Prostate gland (tissue), 2 donors: ENCODE measurements around the gene PTK6. TPM values are rescaled to one million over a fixed set of nuclear protein-coding genes. Genes with fewer than 3 reads are reported as not detected.

Source experiments
- DNase-seq: peaks from one replicate; pipeline ENCODE4 v3.0.0-alpha.2; 2019; ENCODE audit warnings: low spot score
- H3K27ac ChIP-seq, 2 donors: fragments of 200-600 bp; sonication (generic); 2 replicates each; pipeline ENCODE4 v1.5.1; 2017 to 2019
- H3K27me3 ChIP-seq: fragments of 200-600 bp; sonication (generic); replicated peaks from 2 replicates; pipeline ENCODE4 v1.5.1; 2019; ENCODE audit not compliant: insufficient read depth
- H3K36me3 ChIP-seq, 2 donors: fragments of 200-600 bp; sonication (generic); 1 replicate in 1 of 2; 2 replicates in 1 of 2; pipeline versions ENCODE4 v1.5.1 to v1.8.1; 2017 to 2019
- H3K4me1 ChIP-seq: fragments of 200-600 bp; sonication (generic); replicated peaks from 2 replicates; pipeline ENCODE4 v1.5.1; 2019
- H3K4me3 ChIP-seq, 2 donors: fragments of 200-600 bp; sonication (generic); 2 replicates each; pipeline ENCODE4 v1.5.1; 2017 to 2019
- H3K9me3 ChIP-seq: fragments of 200-600 bp; sonication (generic); 2 replicates; pipeline ENCODE4 v1.5.1; 2017
- POLR2A ChIP-seq: fragments of 450-650 bp; IDR thresholded peaks from one replicate; pipeline ENCODE4 v1.6.1; 2016; ENCODE audit warnings: antibody characterized with exemption, mild to moderate bottlenecking
- POLR2AphosphoS5 ChIP-seq: sonication (generic); formaldehyde crosslinking; IDR thresholded peaks from one replicate; pipeline ENCODE4 v1.6.1; 2017; ENCODE audit warnings: antibody characterized with exemption
- WGBS: methylation state at CpG from one replicate; pipeline ENCODE4 v1.1.5; 2018; 5-methylcytosine and 5-hydroxymethylcytosine counted together
- intact Hi-C: fragments of 100-400 bp; cut with DNase I; formaldehyde crosslinking; loops from one replicate; pipeline ENCODE4 v1.14.2; 2022
- total RNA-seq, 2 donors: library from RNA; depleted of rRNA; stranded (reverse); fragments of >200 nt; gene quantifications; one replicate each; pipeline ENCODE4 v1.1.0, GENCODE V29; 2016
- TF ChIP-seq, protein P1 (sequence below), 4 experiments: fragments of 200-600 bp in 2 of 4; fragments of 450-650 bp in 2 of 4; sonication (generic) in 2 of 4; IDR thresholded peaks; 1 replicate in 3 of 4; 2 replicates in 1 of 4; pipeline ENCODE4 v1.5.1; 2016 to 2019; ENCODE audit warnings: antibody characterized with exemption in 4 of 4, mild to moderate bottlenecking in 2 of 4, moderate library complexity in 2 of 4

PTK6 gene
- total RNA-seq = 1 to 10 TPM in 1 of 2 donors, under 1 TPM in 1; 0.77 to 1.1 TPM

DNA sequence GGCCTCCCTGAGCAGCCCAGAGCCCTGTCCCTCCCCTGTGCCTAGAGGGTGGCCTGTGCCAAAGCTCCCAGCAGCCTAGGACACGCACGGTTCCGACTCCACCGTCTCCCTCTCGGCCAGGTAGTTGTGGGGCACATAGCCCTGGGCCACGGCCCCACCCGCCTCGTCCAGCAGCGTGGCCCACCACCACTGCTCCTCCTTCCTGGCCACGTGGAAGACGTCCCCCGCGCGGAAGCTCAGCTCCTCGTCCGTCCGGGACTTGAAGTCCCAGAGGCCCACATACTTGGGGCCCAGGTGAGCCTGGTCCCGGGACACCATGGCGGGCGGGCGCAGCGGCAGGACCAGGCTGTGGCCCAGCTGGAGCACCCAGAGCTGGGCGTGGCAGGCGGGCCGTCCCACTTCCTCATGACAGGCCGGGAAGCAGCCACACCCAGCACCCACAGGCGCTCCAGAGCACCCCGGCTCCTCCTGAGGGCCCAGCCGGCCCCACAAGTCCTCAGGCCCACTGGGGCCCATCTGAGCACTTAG lies at the start of gene PTK6:
Gene PTK6, minus strand, starts transcription at position 380 of the 528 bp plus-strand sequence. Its CDS starts 62 bp downstream, at position 318.
- intact Hi-C loops = loop anchor here (5.0 to 10.0 kb wide), 2 partner anchors 328 to 435 kb away; partner anchors contain the start of genes ABHD16B and TPD52L2
- Histone ChIP-seq H3K27ac (peak within 1 kb of the TSS; percentile 73 to 80), H3K4me1 (peaks cover 5% of the 10 kb centered on the region), H3K4me3 (peak within 1 kb of the TSS in 1 of 2 donors; percentile 17), H3K27me3 (no peaks in the 10 kb centered on the region), H3K36me3 (no peaks in the 10 kb centered on the region), H3K9me3 (no peaks in the 10 kb centered on the region)
- 76% methylated on average over 27 of the region's 29 CpGs for WGBS
- TF ChIP-seq, protein P1, sequence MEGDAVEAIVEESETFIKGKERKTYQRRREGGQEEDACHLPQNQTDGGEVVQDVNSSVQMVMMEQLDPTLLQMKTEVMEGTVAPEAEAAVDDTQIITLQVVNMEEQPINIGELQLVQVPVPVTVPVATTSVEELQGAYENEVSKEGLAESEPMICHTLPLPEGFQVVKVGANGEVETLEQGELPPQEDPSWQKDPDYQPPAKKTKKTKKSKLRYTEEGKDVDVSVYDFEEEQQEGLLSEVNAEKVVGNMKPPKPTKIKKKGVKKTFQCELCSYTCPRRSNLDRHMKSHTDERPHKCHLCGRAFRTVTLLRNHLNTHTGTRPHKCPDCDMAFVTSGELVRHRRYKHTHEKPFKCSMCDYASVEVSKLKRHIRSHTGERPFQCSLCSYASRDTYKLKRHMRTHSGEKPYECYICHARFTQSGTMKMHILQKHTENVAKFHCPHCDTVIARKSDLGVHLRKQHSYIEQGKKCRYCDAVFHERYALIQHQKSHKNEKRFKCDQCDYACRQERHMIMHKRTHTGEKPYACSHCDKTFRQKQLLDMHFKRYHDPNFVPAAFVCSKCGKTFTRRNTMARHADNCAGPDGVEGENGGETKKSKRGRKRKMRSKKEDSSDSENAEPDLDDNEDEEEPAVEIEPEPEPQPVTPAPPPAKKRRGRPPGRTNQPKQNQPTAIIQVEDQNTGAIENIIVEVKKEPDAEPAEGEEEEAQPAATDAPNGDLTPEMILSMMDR (IDR thresholded peaks at IDR 0.05) = no peak
- TF ChIP-seq POLR2AphosphoS5 (no peak), POLR2A (no peak)
- DNase-seq = no peak

- Histone ChIP-seq H3K27me3 (no peaks in the 10 kb centered on the region), H3K27ac (no peak overlapping the region), H3K4me3 (no peak overlapping the region), H3K36me3 (peaks cover 0 to 1% of the 10 kb centered on the region in 2 donors), H3K4me1 (no peaks in the 10 kb centered on the region), H3K9me3 (no peaks in the 10 kb centered on the region)
- 87% methylated on average over 15 of the region's 17 CpGs for WGBS
- DNase-seq = no peak
- intact Hi-C loops = no loop called here
- TF ChIP-seq POLR2AphosphoS5 (no peak), POLR2A (no peak)
- TF ChIP-seq, protein P1 (IDR thresholded peaks at IDR 0.05) = no peak
These were observed 49.6 kb upstream of the PTK6 start for GRCh38 chr20:63586797-63587196.

DNA sequence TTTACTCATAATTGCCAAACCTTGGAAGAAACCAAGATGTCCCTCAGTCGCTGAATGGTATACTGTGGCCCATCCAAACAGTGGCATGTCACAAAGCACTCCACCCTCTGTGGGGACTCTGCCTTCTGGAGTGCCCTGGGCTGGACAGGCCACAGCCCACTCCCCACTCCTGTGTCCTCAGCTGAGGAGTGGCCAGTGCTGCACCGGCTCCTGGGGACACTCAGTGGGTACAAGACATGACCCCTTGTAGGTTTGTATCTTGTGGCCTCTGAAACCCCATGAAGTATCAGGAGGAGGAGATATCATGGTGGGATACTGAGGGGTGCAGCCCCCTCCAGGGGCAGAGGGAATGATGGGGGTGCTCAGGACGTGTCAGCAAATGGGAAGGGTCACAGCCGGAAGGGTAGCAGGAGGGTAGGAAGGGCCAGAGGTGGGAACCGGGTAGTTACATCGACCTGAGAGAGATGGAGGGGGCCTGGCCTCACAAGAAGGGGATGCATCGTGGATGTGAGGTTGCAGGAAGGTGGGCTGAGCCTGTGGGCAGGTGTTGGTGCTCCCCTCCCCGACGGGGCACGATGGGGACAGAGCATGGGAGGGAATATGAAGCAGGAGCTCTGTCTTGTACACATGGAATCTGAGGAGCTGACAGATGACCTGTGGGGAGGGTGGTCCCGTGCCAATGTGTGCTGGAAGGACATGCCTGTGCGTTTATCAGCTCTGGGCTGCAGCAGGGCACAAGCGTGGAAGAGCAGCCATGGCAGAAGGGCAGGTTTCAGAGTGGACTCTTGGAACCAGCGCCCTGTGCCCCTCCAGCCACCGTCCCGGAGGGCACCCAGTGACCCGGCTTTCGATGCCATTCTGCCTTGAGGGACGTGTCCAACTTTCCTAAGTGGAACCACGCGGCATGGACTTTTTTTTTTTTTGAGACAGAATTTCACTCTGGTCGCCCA lies 48.7 kb upstream of the PTK6 start:
- no peaks in the 10 kb centered on the region for H3K36me3 ChIP-seq
- H3K4me1 ChIP-seq = no peaks in the 10 kb centered on the region
- TF ChIP-seq POLR2AphosphoS5 (no peak), POLR2A (no peak)
- TF ChIP-seq, protein P1 (IDR thresholded peaks at IDR 0.05) = no peak
- intact Hi-C loops = no loop called here
- 70% methylated on average over 22 of the region's 22 CpGs for WGBS
- no peaks in the 10 kb centered on the region for H3K9me3 ChIP-seq
- no peak for DNase-seq
- no peaks in the 10 kb centered on the region for H3K27me3 ChIP-seq
- no peak overlapping the region for H3K4me3 ChIP-seq
- H3K27ac ChIP-seq = no peak overlapping the region

DNA sequence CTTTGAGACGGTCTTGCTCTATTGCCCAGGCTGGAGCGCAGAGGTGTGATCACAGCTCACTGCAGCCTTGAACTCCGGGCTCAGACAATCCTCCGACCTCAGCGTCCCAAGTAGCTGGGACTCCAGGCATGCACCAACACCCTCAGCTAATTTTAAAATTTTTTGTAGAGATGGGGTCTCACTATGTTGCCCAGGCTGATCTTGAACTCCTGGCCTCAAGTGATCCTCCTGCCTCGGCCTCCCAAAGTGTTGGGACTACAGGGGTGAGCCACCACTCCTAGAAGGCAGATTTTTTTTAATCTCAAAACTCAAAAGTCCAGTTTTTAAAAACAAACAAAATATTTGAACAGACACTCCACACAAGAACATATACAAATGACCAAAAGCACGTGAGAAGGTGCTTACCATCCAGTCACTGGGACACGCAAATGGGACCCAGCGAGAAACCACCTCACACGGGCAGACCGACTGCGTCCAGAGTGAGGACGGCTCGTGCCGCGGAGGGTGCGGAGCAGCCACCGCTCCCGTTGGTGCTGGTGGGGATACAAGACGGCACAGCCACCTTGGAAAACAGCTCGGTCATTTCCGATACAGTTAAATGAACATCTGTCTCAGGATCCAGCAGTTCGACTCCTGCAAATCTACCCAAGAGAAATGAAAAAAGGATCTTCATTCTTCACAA lies 45.3 kb upstream of the PTK6 start:
- Histone ChIP-seq H3K4me3 (no peak overlapping the region), H3K27me3 (no peaks in the 10 kb centered on the region), H3K9me3 (no peaks in the 10 kb centered on the region), H3K4me1 (no peaks in the 10 kb centered on the region), H3K27ac (no peak overlapping the region), H3K36me3 (no peaks in the 10 kb centered on the region)
- intact Hi-C loops = no loop called here
- no peak for DNase-seq
- WGBS = 87% methylated on average over 23 of the region's 23 CpGs
- TF ChIP-seq POLR2A = no peak
- TF ChIP-seq, protein P1 (IDR thresholded peaks at IDR 0.05) = no peak
- no peak for TF ChIP-seq POLR2AphosphoS5
